Measurements from ENCODE around the gene SDK1. TPM values are rescaled to one million over a fixed set of nuclear protein-coding genes. Genes with fewer than 3 reads are reported as not detected.
"Not testable (repeated sequence)": the region's sequence is repeated elsewhere in the genome, so short reads cannot be mapped to it uniquely, and the experiment has no call there.

Gene SDK1
- total RNA-seq, 1 donor, result 0.43 TPM

- H3K4me3 ChIP-seq (ENCODE audit: low read depth, low read length), result no peak overlapping the region
- no peak for DNase-seq (ENCODE audit: low read depth)
- TF ChIP-seq CTCF (IDR thresholded peaks at IDR 0.05; ENCODE audit: insufficient read depth, low read depth, low read length), result no peak
Observed at GRCh38 chr7:4233146-4233545, 932.1 kb downstream of the SDK1 start.

- TF ChIP-seq CTCF (IDR thresholded peaks at IDR 0.05; ENCODE audit: insufficient read depth, low read depth, low read length), result no peak
- no peak for DNase-seq (ENCODE audit: low read depth)
- no peak overlapping the region for H3K4me3 ChIP-seq (ENCODE audit: low read depth, low read length)
Observed at GRCh38 chr7:4233621-4234497, 932.8 kb downstream of the SDK1 start.

GRCh38 chr7:4234498-4234855 is 933.4 kb downstream of the SDK1 start:
- TF ChIP-seq CTCF (IDR thresholded peaks at IDR 0.05; ENCODE audit: insufficient read depth, low read depth, low read length), result no peak
- H3K4me3 ChIP-seq (ENCODE audit: low read depth, low read length), result no peak overlapping the region
- no peak for DNase-seq (ENCODE audit: low read depth)

- no peak for TF ChIP-seq CTCF (IDR thresholded peaks at IDR 0.05; ENCODE audit: insufficient read depth, low read depth, low read length)
- no peak for DNase-seq (ENCODE audit: low read depth)
- no peak overlapping the region for H3K4me3 ChIP-seq (ENCODE audit: low read depth, low read length)
Observed at GRCh38 chr7:4234886-4235285, 933.8 kb downstream of the SDK1 start.

GRCh38 chr7:4235596-4235995 is 934.5 kb downstream of the SDK1 start:
- TF ChIP-seq CTCF (IDR thresholded peaks at IDR 0.05; ENCODE audit: insufficient read depth, low read depth, low read length), result no peak
- no peak for DNase-seq (ENCODE audit: low read depth)

GRCh38 chr7:4236389-4236788 is 935.3 kb downstream of the SDK1 start:
- H3K4me3 ChIP-seq (ENCODE audit: low read depth, low read length), result no peak overlapping the region
- no peak for DNase-seq (ENCODE audit: low read depth)
- TF ChIP-seq CTCF (IDR thresholded peaks at IDR 0.05; ENCODE audit: insufficient read depth, low read depth, low read length), result no peak

More at GRCh38 chr7:4235596-4235995, 934.5 kb downstream of the SDK1 start:
- H3K4me3 ChIP-seq (ENCODE audit: low read depth, low read length), result no peak overlapping the region

- not testable (repeated sequence) for DNase-seq (ENCODE audit: low read depth); H3K4me3 ChIP-seq (ENCODE audit: low read depth, low read length)
Observed at GRCh38 chr7:4236873-4237272, 935.8 kb downstream of the SDK1 start.
